DND-41 (cell line): ENCODE results near the gene CPE.

Experiments used
- CTCF ChIP-seq: IDR thresholded peaks from 2 replicates; pipeline ENCODE4 v1.5.1; 2012; ENCODE audit warnings: borderline replicate concordance, low read length, moderate library complexity, mild to moderate bottlenecking; ENCODE audit not compliant: poor library complexity, severe bottlenecking; ENCODE audit errors: extremely low read depth
- EZH2 ChIP-seq: IDR thresholded peaks from 3 replicates; pipeline ENCODE4 v1.6.1; 2012; ENCODE audit warnings: borderline replicate concordance, low read depth, mild to moderate bottlenecking, moderate library complexity, low read length, inconsistent platforms; ENCODE audit not compliant: severe bottlenecking

- TF ChIP-seq CTCF (no peak), EZH2 (no peak)
Observed at GRCh38 chr4:165541851-165542459, 163.1 kb downstream of the CPE start.
